Erythroblast (primary cell): ENCODE results near the gene PPIB.

Experiments used
- GATA1 ChIP-seq: IDR thresholded peaks from 2 replicates; pipeline ENCODE4 v1.6.1; 2011; ENCODE audit warnings: low read depth, mild to moderate bottlenecking, control low read depth, low read length, moderate library complexity
- POLR2A ChIP-seq: IDR thresholded peaks from 2 replicates; pipeline ENCODE4 v1.6.1; 2011; ENCODE audit warnings: mild to moderate bottlenecking, low read length

DNA sequence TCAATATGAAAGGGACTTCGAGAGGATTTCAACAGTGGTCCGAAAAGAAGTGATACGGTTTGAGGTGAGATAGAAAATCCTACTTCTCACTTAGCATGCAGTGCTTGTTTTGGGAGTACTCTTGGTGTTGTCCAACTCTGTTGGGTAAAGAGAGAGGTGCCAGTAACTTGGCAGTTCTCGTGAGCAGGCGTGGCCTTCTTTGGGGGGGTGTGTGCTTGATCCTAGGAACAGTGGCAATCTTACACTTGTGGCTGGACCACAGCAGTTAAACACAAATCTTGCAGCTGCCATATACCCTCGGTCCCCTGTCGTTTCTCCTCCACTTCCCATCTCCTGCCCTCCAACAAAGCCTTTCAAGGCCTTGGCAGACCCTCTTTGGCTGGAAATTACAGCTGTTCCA, 26.5 kb downstream of the PPIB start:
- TF ChIP-seq POLR2A = no peak
- no peak for TF ChIP-seq GATA1
